Smooth muscle cell (in vitro differentiated cells): ENCODE measurements around the gene MAN1C1. TPM values are rescaled to one million over a fixed set of nuclear protein-coding genes. Genes with fewer than 3 reads are reported as not detected.

Experiments
- DNase-seq: peaks from one replicate; lab custom pipeline; 2025; ENCODE audit not compliant: unreplicated experiment; lab: John Stamatoyannopoulos, UW
- H2AFZ ChIP-seq: fragments of 200-600 bp; sonication (generic); 2 replicates; pipeline ENCODE4 v1.6.0; 2016; ENCODE audit warnings: antibody characterized with exemption, low read depth, mild to moderate bottlenecking
- H3F3A ChIP-seq: fragments of 200-600 bp; sonication (generic); 2 replicates; pipeline ENCODE4 v1.6.0; 2017; ENCODE audit warnings: antibody characterized with exemption, low read depth
- H3K27ac ChIP-seq: fragments of 200-600 bp; sonication (generic); 2 replicates; pipeline ENCODE4 v1.5.1; 2016; ENCODE audit warnings: low read depth, mild to moderate bottlenecking
- H3K27me3 ChIP-seq: fragments of 200-600 bp; sonication (generic); 2 replicates; pipeline ENCODE4 v1.6.1; 2016; ENCODE audit warnings: low read depth, mild to moderate bottlenecking
- H3K36me3 ChIP-seq: fragments of 200-600 bp; sonication (generic); 2 replicates; pipeline ENCODE4 v1.5.1; 2016; ENCODE audit warnings: low read depth
- H3K4me1 ChIP-seq: fragments of 200-600 bp; sonication (generic); 2 replicates; pipeline ENCODE4 v1.5.1; 2016; ENCODE audit warnings: low read depth
- H3K4me2 ChIP-seq: fragments of 200-600 bp; sonication (generic); 2 replicates; pipeline ENCODE4 v1.6.0; 2016; ENCODE audit warnings: mild to moderate bottlenecking
- H3K4me3 ChIP-seq: fragments of 200-600 bp; sonication (generic); 2 replicates; pipeline ENCODE4 v1.5.1; 2016; ENCODE audit warnings: mild to moderate bottlenecking
- H3K79me2 ChIP-seq: fragments of 200-600 bp; sonication (generic); 2 replicates; pipeline ENCODE4 v1.6.0; 2016; ENCODE audit warnings: low read depth, mild to moderate bottlenecking
- H3K9ac ChIP-seq: fragments of 200-600 bp; sonication (generic); 2 replicates; pipeline ENCODE4 v1.6.0; 2016; ENCODE audit warnings: low read depth
- H3K9me3 ChIP-seq: fragments of 200-600 bp; sonication (generic); replicated peaks from 2 replicates; pipeline ENCODE4 v1.5.1; 2016; ENCODE audit warnings: low read depth
- H4K20me1 ChIP-seq: fragments of 200-600 bp; sonication (generic); 2 replicates; pipeline ENCODE4 v1.6.0; 2016; ENCODE audit warnings: low read depth
- CTCF ChIP-seq: fragments of 200-600 bp; sonication (generic); IDR thresholded peaks from 2 replicates; pipeline ENCODE4 v1.5.1; 2017; ENCODE audit warnings: borderline replicate concordance, mild to moderate bottlenecking, antibody characterized with exemption; ENCODE audit not compliant: insufficient read depth, poor library complexity, severe bottlenecking
- WGBS: methylation state at CpG from one replicate; pipeline ENCODE4 v1.1.7; 2016; ENCODE audit warnings: low lambda C conversion rate; 5-methylcytosine and 5-hydroxymethylcytosine counted together
- polyA plus RNA-seq: library from polyadenylated mRNA; unstranded; fragments of >200 nt; fragmentation: Nextera tagmentation; extraction: Ambion mirVana; gene quantifications from 2 replicates; pipeline ENCODE4 v1.2.1, GENCODE V29; 2016
- total RNA-seq: library from RNA; depleted of rRNA; stranded (reverse); fragments of >200 nt; gene quantifications from 2 replicates; pipeline ENCODE4 v1.2.3, GENCODE V29; 2014

MAN1C1 gene
- total and polyA plus RNA-seq, 2 experiments from 2014 or later = 4.4 to 10.5 TPM

- DNase-seq = no peak
- no peaks in the 10 kb centered on the region for H4K20me1 ChIP-seq
- H3K9me3 ChIP-seq = no peaks in the 10 kb centered on the region
- no peaks in the 10 kb centered on the region for H3F3A ChIP-seq
- H3K79me2 ChIP-seq = no peaks in the 10 kb centered on the region
- no peak overlapping the region for H3K27ac ChIP-seq
- no peak overlapping the region for H3K9ac ChIP-seq
- TF ChIP-seq CTCF = no peak
- 73% methylated on average over 8 of the region's 8 CpGs for WGBS
- peaks cover 9% of the 10 kb centered on the region for H3K4me1 ChIP-seq
- H3K4me3 ChIP-seq = no peak overlapping the region
- no peak overlapping the region for H2AFZ ChIP-seq
- no peak overlapping the region for H3K4me2 ChIP-seq
- no peaks in the 10 kb centered on the region for H3K36me3 ChIP-seq
- no peaks in the 10 kb centered on the region for H3K27me3 ChIP-seq
Measured at GRCh38 chr1:25765136-25765922, 148.7 kb downstream of the MAN1C1 start.

GRCh38 chr1:25765923-25766589 lies 149.5 kb downstream of the MAN1C1 start:
- Histone ChIP-seq H4K20me1 (no peaks in the 10 kb centered on the region), H3K36me3 (no peaks in the 10 kb centered on the region), H3K4me3 (no peak overlapping the region), H3K27me3 (no peaks in the 10 kb centered on the region), H3F3A (peaks cover 5% of the 10 kb centered on the region), H2AFZ (no peak overlapping the region), H3K79me2 (no peaks in the 10 kb centered on the region), H3K4me2 (no peak overlapping the region), H3K9me3 (no peaks in the 10 kb centered on the region), H3K9ac (no peak overlapping the region), H3K27ac (no peak overlapping the region), H3K4me1 (peaks cover 16% of the 10 kb centered on the region)
- no peak for TF ChIP-seq CTCF
- DNase-seq = no peak
- WGBS = 79% methylated on average over 13 of the region's 13 CpGs

GRCh38 chr1:25766721-25767436 lies 150.3 kb downstream of the MAN1C1 start:
- Histone ChIP-seq H3K79me2 (no peaks in the 10 kb centered on the region), H3K4me3 (no peak overlapping the region), H3K27ac (no peak overlapping the region), H3K4me2 (no peak overlapping the region), H3K36me3 (no peaks in the 10 kb centered on the region), H4K20me1 (no peaks in the 10 kb centered on the region), H3F3A (peaks cover 5% of the 10 kb centered on the region), H3K4me1 (peaks cover 25% of the 10 kb centered on the region), H3K9ac (no peak overlapping the region), H2AFZ (no peak overlapping the region), H3K27me3 (no peaks in the 10 kb centered on the region), H3K9me3 (no peaks in the 10 kb centered on the region)
- no peak for DNase-seq
- 95% methylated on average over 9 of the region's 13 CpGs for WGBS
- no peak for TF ChIP-seq CTCF
